GM10266 (cell line): ENCODE results near the gene TAF1D.

ENCODE experiments used
- DNase-seq: peaks from one replicate; pipeline ENCODE4 v3.0.0; 2012; ENCODE audit errors: extremely low spot score
- CTCF ChIP-seq: IDR thresholded peaks from 2 replicates; pipeline ENCODE4 v1.5.1; 2012; ENCODE audit warnings: mild to moderate bottlenecking, low read depth; ENCODE audit not compliant: control insufficient read depth, insufficient read depth; ENCODE audit errors: missing control alignments

Gene TAF1D

GRCh38 chr11:93773601-93774200 lies 32.4 kb upstream of the TAF1D start:
- no peak for TF ChIP-seq CTCF
- no peak for DNase-seq

GRCh38 chr11:93773045-93773477 lies 31.8 kb upstream of the TAF1D start:
- TF ChIP-seq CTCF: no peak
- DNase-seq: no peak

- TF ChIP-seq CTCF: no peak
- DNase-seq: no peak
These were observed 30.8 kb upstream of the TAF1D start for GRCh38 chr11:93772123-93772522.

GRCh38 chr11:93770160-93770559 lies 28.9 kb upstream of the TAF1D start:
- no peak for TF ChIP-seq CTCF
- no peak for DNase-seq

GRCh38 chr11:93767018-93767417 lies 25.7 kb upstream of the TAF1D start:
- DNase-seq: no peak
- TF ChIP-seq CTCF: no peak

- TF ChIP-seq CTCF: no peak
- DNase-seq: no peak
These were observed 25.2 kb upstream of the TAF1D start for GRCh38 chr11:93766504-93766903.

GRCh38 chr11:93765551-93765950 lies 24.3 kb upstream of the TAF1D start:
- no peak for DNase-seq
- no peak for TF ChIP-seq CTCF
